Common myeloid progenitor, CD34-positive (primary cell): ENCODE data around the gene FASN.

Experiments
- CTCF ChIA-PET: fragments of 350-600 bp; sonication (Branson Sonifier 250); formaldehyde crosslinking; loops from one replicate; lab custom pipeline; 2021; ENCODE audit warnings: antibody characterized with exemption; lab: Charles Lee
- POLR2A ChIA-PET: fragments of 350-600 bp; sonication (Branson Sonifier 250); formaldehyde crosslinking; loops from one replicate; lab custom pipeline; 2021; ENCODE audit warnings: antibody characterized with exemption; lab: Charles Lee
- DNase-seq, 3 donors: peaks; one replicate each; pipeline versions ENCODE4 v3.0.0 to v3.0.0-alpha.2; 2013
- H3K27ac ChIP-seq, 2 experiments: 1 replicate in 1 of 2; 2 replicates in 1 of 2; pipeline ENCODE4 v1.7.0; 2013; ENCODE audit warnings: inconsistent platforms in 2 of 2, low read length in 2 of 2, mild to moderate bottlenecking in 2 of 2, low read depth in 1 of 2, moderate library complexity in 1 of 2; ENCODE audit not compliant: severe bottlenecking in 2 of 2, insufficient read depth in 1 of 2, poor library complexity in 1 of 2
- H3K27me3 ChIP-seq, 5 experiments: replicated peaks in 2 of 5; 1 replicate in 3 of 5; 2 replicates in 2 of 5; pipeline versions ENCODE4 v1.6.1 to v1.7.0; 2013; ENCODE audit warnings: low read length in 4 of 5, mild to moderate bottlenecking in 2 of 5, moderate library complexity in 2 of 5, inconsistent platforms in 1 of 5; ENCODE audit not compliant: insufficient read depth in 5 of 5, control insufficient read depth in 4 of 5
- H3K36me3 ChIP-seq, 4 experiments: 1 replicate in 2 of 4; 2 replicates in 2 of 4; pipeline versions ENCODE4 v1.6.1 to v1.7.0; 2013; ENCODE audit warnings: low read length in 3 of 4, control low read depth in 1 of 4, mild to moderate bottlenecking in 1 of 4; ENCODE audit not compliant: control insufficient read depth in 4 of 4, insufficient read depth in 4 of 4
- H3K4me1 ChIP-seq, 4 experiments: 1 replicate in 3 of 4; 2 replicates in 1 of 4; pipeline versions ENCODE4 v1.6.1 to v1.7.1; 2013; ENCODE audit warnings: low read length in 3 of 4, mild to moderate bottlenecking in 3 of 4, control low read depth in 1 of 4, inconsistent platforms in 1 of 4, moderate library complexity in 1 of 4; ENCODE audit not compliant: control insufficient read depth in 4 of 4, insufficient read depth in 4 of 4; ENCODE audit errors: control extremely low read depth in 1 of 4
- H3K4me3 ChIP-seq, 7 experiments: 1 replicate in 4 of 7; 2 replicates in 3 of 7; pipeline versions ENCODE4 v1.5.1 to v1.7.0; 2013; ENCODE audit warnings: mild to moderate bottlenecking in 7 of 7, low read length in 6 of 7, moderate library complexity in 6 of 7, inconsistent platforms in 2 of 7, low read depth in 2 of 7, control low read depth in 1 of 7; ENCODE audit not compliant: insufficient read depth in 4 of 7, control insufficient read depth in 1 of 7; ENCODE audit errors: extremely low read depth in 1 of 7
- H3K9me3 ChIP-seq, 5 experiments: 1 replicate in 4 of 5; 2 replicates in 1 of 5; pipeline versions ENCODE4 v1.6.1 to v1.7.1; 2013; ENCODE audit warnings: low read length in 4 of 5, mild to moderate bottlenecking in 2 of 5, inconsistent platforms in 1 of 5, low read depth in 1 of 5, moderate library complexity in 1 of 5; ENCODE audit not compliant: control insufficient read depth in 4 of 5, insufficient read depth in 2 of 5; ENCODE audit errors: control extremely low read depth in 1 of 5
- WGBS: methylation state at CpG from one replicate; pipeline ENCODE4 v1.1.5; 2013; ENCODE audit not compliant: insufficient coverage; 5-methylcytosine and 5-hydroxymethylcytosine counted together

FASN gene

DNA sequence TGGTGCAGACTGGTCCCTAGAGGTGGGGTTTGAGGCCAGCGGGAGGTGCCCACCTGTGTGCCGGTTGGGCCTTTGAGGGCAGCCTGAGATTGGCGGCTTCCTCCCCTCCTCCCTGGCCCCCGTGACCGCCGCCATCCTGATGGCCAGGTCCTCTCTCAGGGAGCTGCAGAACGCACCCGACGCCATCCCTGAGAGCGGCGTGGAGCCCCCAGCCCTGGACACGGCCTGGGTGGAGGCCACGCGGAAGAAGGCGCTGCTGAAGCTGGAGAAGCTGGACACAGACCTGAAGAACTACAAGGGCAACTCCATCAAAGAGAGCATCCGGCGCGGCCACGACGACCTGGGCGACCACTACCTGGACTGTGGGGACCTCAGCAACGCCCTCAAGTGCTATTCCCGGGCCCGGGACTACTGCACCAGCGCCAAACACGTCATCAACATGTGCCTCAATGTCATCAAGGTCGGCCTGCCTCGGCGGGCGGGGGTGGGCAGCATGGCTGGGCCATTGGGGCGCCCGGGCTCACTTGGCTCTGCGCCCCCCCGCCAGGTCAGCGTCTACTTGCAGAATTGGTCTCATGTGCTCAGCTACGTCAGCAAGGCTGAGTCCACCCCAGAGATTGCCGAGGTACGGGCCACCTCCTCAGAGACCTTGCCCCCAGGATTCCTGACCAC, 43.5 kb downstream of the FASN start:
- no peaks in the 10 kb centered on the region for H3K9me3 ChIP-seq
- H3K4me3 ChIP-seq, result no peak overlapping the region
- H3K36me3 ChIP-seq, result peaks cover 4 to 73% (median 37%) of the 10 kb centered on the region in 4 experiments
- POLR2A ChIA-PET, result no interaction called here
- no peaks in the 10 kb centered on the region for H3K27me3 ChIP-seq
- DNase-seq, result no peak
- 97% methylated on average over 35 of the region's 38 CpGs for WGBS
- peaks cover 0 to 25% (median 21%) of the 10 kb centered on the region in 4 experiments for H3K4me1 ChIP-seq
- no peak overlapping the region for H3K27ac ChIP-seq
- CTCF ChIA-PET, result interaction anchor here (1.1 kb wide), 1 partner anchor 25 kb away, joined by 3 read pairs; no protein-coding TSS in a partner anchor

DNA sequence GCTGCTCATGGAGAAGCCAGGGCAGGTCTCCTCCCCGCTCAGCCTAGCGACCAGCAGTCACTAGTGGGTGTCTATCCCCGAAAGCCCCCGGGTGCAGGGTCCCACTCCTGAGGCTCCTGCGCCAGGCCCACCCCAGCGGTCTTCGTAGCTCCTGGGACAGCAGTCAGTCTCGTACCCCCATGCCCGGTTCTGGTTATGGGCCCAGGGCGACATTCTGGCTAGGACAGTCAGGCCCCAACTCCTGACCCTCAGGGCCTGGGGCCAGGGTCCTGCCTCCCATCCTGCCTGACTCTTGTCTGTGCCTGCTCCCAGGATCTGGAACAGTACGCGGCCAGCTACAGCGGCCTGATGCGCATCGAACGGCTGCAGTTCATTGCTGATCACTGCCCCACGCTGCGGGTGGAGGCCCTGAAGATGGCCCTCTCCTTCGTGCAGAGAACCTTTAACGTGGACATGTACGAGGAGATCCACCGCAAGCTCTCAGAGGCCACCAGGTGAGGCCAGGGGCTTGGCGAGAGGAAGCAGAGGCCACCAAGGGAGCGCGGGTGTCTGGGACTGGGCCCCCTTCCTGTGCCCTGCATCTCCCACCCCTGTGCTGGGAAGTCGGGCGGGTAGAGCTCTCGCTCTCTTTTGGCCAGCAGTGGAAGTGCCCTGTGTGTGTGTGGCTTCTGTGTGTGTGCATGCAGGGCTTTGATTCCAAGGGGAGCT, 44.3 kb downstream of the FASN start:
- WGBS, result 99% methylated on average over 24 of the region's 28 CpGs

DNA sequence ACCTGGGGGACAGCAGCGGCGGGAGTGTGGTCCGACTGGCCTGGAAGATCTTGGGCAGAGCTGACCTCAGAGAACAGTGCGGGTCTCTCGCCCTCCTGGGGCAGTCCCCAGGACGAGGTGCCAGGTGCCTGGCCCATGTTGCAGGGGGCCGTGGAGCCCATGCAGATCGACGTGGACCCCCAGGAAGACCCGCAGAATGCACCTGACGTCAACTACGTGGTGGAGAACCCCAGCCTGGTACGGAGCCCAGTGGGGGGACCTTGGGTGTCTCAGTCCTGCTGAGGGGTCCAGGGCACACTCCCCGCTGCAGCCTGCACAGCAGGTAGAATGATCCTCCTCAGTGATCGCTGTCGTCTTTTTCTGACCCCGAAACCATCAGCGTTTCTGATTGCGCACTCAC, 44.9 kb downstream of the FASN start:
- Histone ChIP-seq H3K4me1 (peaks cover 0 to 25% (median 21%) of the 10 kb centered on the region in 4 experiments), H3K9me3 (no peaks in the 10 kb centered on the region), H3K27me3 (no peaks in the 10 kb centered on the region), H3K4me3 (peak overlapping the region in 3 of 7 experiments; percentile 81 to 95 (median 86)), H3K36me3 (peaks cover 4 to 69% (median 39%) of the 10 kb centered on the region in 4 experiments), H3K27ac (no peak overlapping the region)
- WGBS, result 97% methylated on average over 19 of the region's 19 CpGs
- no peak for DNase-seq
- ChIA-PET POLR2A (no interaction called here), CTCF (interaction anchor here (1.0 kb wide), 1 partner anchor 15 kb away, joined by 3 read pairs; no protein-coding TSS in a partner anchor)

More for the DNA sequence above, 44.3 kb downstream of the FASN start:
- H3K27me3 ChIP-seq, result no peaks in the 10 kb centered on the region
- DNase-seq, result no peak
- H3K4me1 ChIP-seq, result peaks cover 0 to 25% (median 21%) of the 10 kb centered on the region in 4 experiments
- H3K36me3 ChIP-seq, result peaks cover 4 to 72% (median 38%) of the 10 kb centered on the region in 4 experiments
- no peak overlapping the region for H3K4me3 ChIP-seq
- ChIA-PET POLR2A (no interaction called here), CTCF (interaction anchor here (1.0 to 1.1 kb wide), 2 partner anchors 16 to 24 kb away, joined by 3 read pairs; no protein-coding TSS in a partner anchor)
- no peak overlapping the region for H3K27ac ChIP-seq
- no peaks in the 10 kb centered on the region for H3K9me3 ChIP-seq

DNA sequence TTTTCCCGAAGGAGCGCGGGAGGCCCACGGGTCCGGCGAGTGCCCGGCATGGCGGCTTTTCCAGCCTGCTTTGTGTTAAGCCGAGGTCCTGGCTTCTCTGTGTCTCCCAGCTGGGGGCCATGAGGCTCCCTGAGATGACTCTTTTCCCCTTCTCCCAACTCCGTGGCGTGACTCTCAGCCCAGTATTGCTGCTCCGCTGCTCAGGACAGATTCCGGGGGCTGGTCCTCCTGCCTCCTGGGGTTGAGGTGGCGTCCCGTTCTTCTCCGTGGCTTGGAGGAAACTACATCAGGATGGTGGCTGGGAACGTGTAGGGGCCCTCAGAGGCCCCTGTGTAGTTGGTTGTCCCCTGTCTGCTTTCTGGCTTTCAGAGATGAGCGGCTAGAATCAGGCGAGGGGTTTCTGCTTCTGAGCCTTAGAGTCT, 45.4 kb downstream of the FASN start:
- peak overlapping the region; percentile 62 to 95 (median 81) for H3K4me3 ChIP-seq
- 44% methylated on average over 19 of the region's 19 CpGs for WGBS
- no peaks in the 10 kb centered on the region for H3K9me3 ChIP-seq
- DNase-seq, result no peak
- ChIA-PET CTCF (interaction anchor here (1.0 kb wide), 1 partner anchor 15 kb away, joined by 3 read pairs; no protein-coding TSS in a partner anchor), POLR2A (interaction anchor here (0.7 kb wide), 1 partner anchor 8 kb away, joined by 3 read pairs; no protein-coding TSS in a partner anchor)
- peak overlapping the region; percentile 25 to 66 for H3K27ac ChIP-seq
- peaks cover 0 to 25% (median 21%) of the 10 kb centered on the region in 4 experiments for H3K4me1 ChIP-seq
- H3K36me3 ChIP-seq, result peaks cover 4 to 69% (median 37%) of the 10 kb centered on the region in 4 experiments
- no peaks in the 10 kb centered on the region for H3K27me3 ChIP-seq

DNA sequence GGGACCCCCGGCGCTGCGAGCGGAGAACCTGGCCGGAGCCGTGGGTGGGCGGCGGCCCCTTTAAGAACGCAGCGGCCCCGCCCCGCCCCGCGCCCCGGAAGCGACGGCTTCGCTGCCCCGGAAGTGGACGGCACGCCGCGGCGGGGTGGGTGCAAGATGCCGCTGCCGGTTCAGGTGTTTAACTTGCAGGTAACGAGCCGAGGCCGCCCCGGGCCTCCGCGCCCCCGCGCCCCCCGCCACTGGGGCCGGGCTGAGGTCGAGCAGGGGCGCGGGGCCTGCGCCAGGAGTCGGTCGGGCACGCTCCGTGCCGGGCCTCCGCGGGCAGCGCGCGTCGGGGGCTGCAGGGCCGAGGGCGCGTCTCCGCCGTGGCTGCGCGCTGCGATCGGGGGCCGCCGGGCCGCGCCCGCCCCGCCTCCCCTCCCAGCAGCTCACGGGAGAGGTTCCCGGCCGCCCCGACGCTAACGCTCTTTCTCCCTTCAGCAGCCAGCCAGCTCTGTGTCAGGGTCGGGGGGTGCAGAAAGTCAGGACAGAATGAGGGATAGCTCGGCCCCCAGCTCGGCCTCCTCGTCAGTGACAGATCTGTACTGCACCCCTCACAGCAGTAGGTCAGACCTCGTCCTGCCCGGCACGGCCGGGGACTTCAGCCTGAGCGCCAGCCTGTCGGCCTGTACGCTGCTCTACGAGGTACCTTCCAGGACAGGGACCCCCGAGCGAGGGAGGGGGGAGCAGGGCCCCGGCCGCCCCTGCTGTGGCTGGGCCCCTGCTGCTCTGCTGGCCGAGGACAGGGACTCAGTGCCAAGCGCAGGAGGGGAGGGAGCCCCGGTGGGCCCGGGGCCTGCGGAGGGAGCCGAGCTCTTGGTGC, 46.0 kb downstream of the FASN start, which contains the start of the genes GPS1 and RFNG:
Gene GPS1, plus strand, starts transcription at position 123 of the 862 bp plus-strand sequence. Its CDS starts 34 bp downstream, at position 157.
Gene RFNG, minus strand, starts transcription at position 36 of the 862 bp plus-strand sequence. CDS start 45 bp downstream, outside the sequence.
- ChIA-PET CTCF (interaction anchor here (1.0 kb wide), 1 partner anchor 14 kb away, joined by 3 read pairs; no protein-coding TSS in a partner anchor), POLR2A (interaction anchor here (0.7 kb wide), 1 partner anchor 9 kb away, joined by 3 read pairs; no protein-coding TSS in a partner anchor)
- peak within 1 kb of the TSS; percentile 25 to 66 for H3K27ac ChIP-seq
- peak within 1 kb of the TSS; percentile 62 to 95 (median 81) for H3K4me3 ChIP-seq
- H3K9me3 ChIP-seq, result no peaks in the 10 kb centered on the region
- DNase-seq, result peak; percentile 25 to 54 (median 37)
- H3K36me3 ChIP-seq, result peaks cover 4 to 68% (median 38%) of the 10 kb centered on the region in 4 experiments
- under 1% methylated on average over 77 of the region's 94 CpGs for WGBS
- no peaks in the 10 kb centered on the region for H3K27me3 ChIP-seq
- H3K4me1 ChIP-seq, result peaks cover 0 to 25% (median 21%) of the 10 kb centered on the region in 4 experiments
